IMR-90 (cell line): ENCODE measurements around the gene CRIM1. TPM values are rescaled to one million over a fixed set of nuclear protein-coding genes. Genes with fewer than 3 reads are reported as not detected.
A peak's percentile ranks its signal among the peaks of the same experiment; 100 is the strongest.

Experiments used
- ATAC-seq: fragments of 200-7000 bp; cut with Tn5 transposase; 2 replicates; pipeline ENCODE4 v1.9.1; 2020; ENCODE audit warnings: low read depth, mild to moderate bottlenecking, moderate library complexity
- BruUV-seq: library from RNA; stranded (reverse); fragments of 400-500 nt; replicated peaks from 2 replicates; lab custom pipeline; 2021; lab: Mats Ljungman, UMichigan
- CTCF ChIA-PET: fragments of 300-600 bp; formaldehyde crosslinking; extraction: SDS; loops from one replicate; lab custom pipeline; 2021; ENCODE audit warnings: antibody characterized with exemption; lab: Yijun Ruan, JAX
- POLR2A ChIA-PET: fragments of 300-600 bp; sonication (Branson Sonifier 250); formaldehyde crosslinking; loops from one replicate; lab custom pipeline; 2022; ENCODE audit warnings: antibody characterized with exemption; ENCODE audit not compliant: unreplicated experiment; lab: Charles Lee
- DNase-seq: peaks from one replicate; pipeline ENCODE4 v3.0.0; 2013
- H2AFZ ChIP-seq: replicated peaks from 2 replicates; pipeline ENCODE3; 2013; ENCODE audit warnings: low read length, mild to moderate bottlenecking; ENCODE audit not compliant: poor library complexity
- H2AK5ac ChIP-seq: 2 replicates; pipeline ENCODE4 v1.6.1; 2013; ENCODE audit warnings: low read depth, low read length, inconsistent platforms
- H2AK9ac ChIP-seq: replicated peaks from 2 replicates; pipeline ENCODE3; 2013; ENCODE audit warnings: mild to moderate bottlenecking, low read depth, low read length, moderate library complexity; ENCODE audit not compliant: poor library complexity
- H2BK120ac ChIP-seq: 2 replicates; pipeline ENCODE4 v1.6.1; 2013; ENCODE audit warnings: low read depth, low read length, inconsistent platforms
- H2BK15ac ChIP-seq: 3 replicates; pipeline ENCODE4 v1.6.1; 2013; ENCODE audit warnings: low read depth, low read length, inconsistent platforms
- H2BK20ac ChIP-seq: 2 replicates; pipeline ENCODE4 v1.6.1; 2013; ENCODE audit warnings: low read depth, mild to moderate bottlenecking, inconsistent platforms, low read length, moderate library complexity
- H2BK5ac ChIP-seq: 2 replicates; pipeline ENCODE4 v1.6.1; 2013; ENCODE audit warnings: mild to moderate bottlenecking, low read depth, low read length, inconsistent platforms; ENCODE audit not compliant: poor library complexity, severe bottlenecking
- H3K14ac ChIP-seq: replicated peaks from 2 replicates; pipeline ENCODE4 v1.6.1; 2013; ENCODE audit warnings: low read depth, low read length, inconsistent platforms
- H3K18ac ChIP-seq: 2 replicates; pipeline ENCODE4 v1.6.1; 2013; ENCODE audit warnings: low read depth, low read length, control low read depth
- H3K23ac ChIP-seq: 2 replicates; pipeline ENCODE4 v1.6.1; 2013; ENCODE audit warnings: low read depth, low read length, inconsistent platforms
- H3K27ac ChIP-seq: 2 replicates; pipeline ENCODE4 v1.5.1; 2013; ENCODE audit warnings: mild to moderate bottlenecking, control low read depth, low read length; ENCODE audit not compliant: insufficient read depth
- H3K27me3 ChIP-seq: 2 replicates; pipeline ENCODE4 v1.6.1; 2013; ENCODE audit warnings: low read length; ENCODE audit not compliant: control insufficient read depth, insufficient read depth
- H3K36me3 ChIP-seq: 2 replicates; pipeline ENCODE4 v1.6.1; 2013; ENCODE audit warnings: low read length, mixed read lengths; ENCODE audit not compliant: control insufficient read depth, insufficient read depth
- H3K4ac ChIP-seq: 2 replicates; pipeline ENCODE4 v1.6.1; 2013; ENCODE audit warnings: low read depth, low read length, inconsistent platforms
- H3K4me1 ChIP-seq: 2 replicates; pipeline ENCODE4 v1.6.1; 2013; ENCODE audit warnings: low read length, mixed read lengths; ENCODE audit not compliant: control insufficient read depth, insufficient read depth
- H3K4me2 ChIP-seq: 2 replicates; pipeline ENCODE4 v1.6.1; 2013; ENCODE audit warnings: low read depth, mild to moderate bottlenecking, control low read depth, low read length, moderate library complexity
- H3K4me3 ChIP-seq: 2 replicates; pipeline ENCODE4 v1.5.1; 2013; ENCODE audit warnings: low read depth, mild to moderate bottlenecking, control low read depth, low read length, moderate library complexity; ENCODE audit not compliant: insufficient read depth
- H3K56ac ChIP-seq: 2 replicates; pipeline ENCODE4 v1.6.1; 2013; ENCODE audit warnings: low read length, inconsistent platforms; ENCODE audit not compliant: insufficient read depth; ENCODE audit errors: extremely low read depth
- H3K79me1 ChIP-seq, 2 experiments: 2 replicates each; pipeline ENCODE4 v1.6.1; 2013; ENCODE audit warnings: low read length in 2 of 2, inconsistent platforms in 1 of 2, low read depth in 1 of 2
- H3K9ac ChIP-seq: 2 replicates; pipeline ENCODE4 v1.6.1; 2013; ENCODE audit warnings: low read depth, low read length, control low read depth
- H3K9me1 ChIP-seq: 2 replicates; pipeline ENCODE4 v1.6.1; 2013; ENCODE audit warnings: low read length, inconsistent platforms; ENCODE audit not compliant: insufficient read depth
- H3K9me3 ChIP-seq: 2 replicates; pipeline ENCODE4 v1.6.1; 2013; ENCODE audit warnings: low read length; ENCODE audit not compliant: control insufficient read depth, insufficient read depth
- H4K20me1 ChIP-seq: 2 replicates; pipeline ENCODE4 v1.6.1; 2013; ENCODE audit warnings: low read length, inconsistent platforms; ENCODE audit not compliant: insufficient read depth
- H4K5ac ChIP-seq: 2 replicates; pipeline ENCODE4 v1.6.1; 2013; ENCODE audit warnings: mild to moderate bottlenecking, low read depth, low read length, control low read depth
- H4K8ac ChIP-seq, 2 experiments: 2 replicates each; pipeline ENCODE4 v1.6.1; 2013; ENCODE audit warnings: low read depth in 2 of 2, low read length in 2 of 2, control low read depth in 1 of 2, inconsistent platforms in 1 of 2
- H4K91ac ChIP-seq: 2 replicates; pipeline ENCODE4 v1.6.1; 2013; ENCODE audit warnings: low read depth, low read length, inconsistent platforms; ENCODE audit not compliant: insufficient read depth
- BHLHE40 ChIP-seq: fragments of 150-350 bp; IDR thresholded peaks from 2 replicates; pipeline ENCODE4 v1.6.1; 2016; ENCODE audit warnings: mild to moderate bottlenecking, low read depth, low read length
- CEBPB ChIP-seq: IDR thresholded peaks from 2 replicates; pipeline ENCODE4 v1.6.1; 2012; ENCODE audit warnings: low read depth, low read length, improper control_type of control experiment
- CHD1 ChIP-seq: IDR thresholded peaks from 2 replicates; pipeline ENCODE4 v1.6.1; 2012; ENCODE audit warnings: low read depth, low read length, improper control_type of control experiment
- MAFK ChIP-seq: IDR thresholded peaks from 2 replicates; pipeline ENCODE4 v1.6.1; 2012; ENCODE audit warnings: low read depth, low read length, improper control_type of control experiment
- MXI1 ChIP-seq: IDR thresholded peaks from 2 replicates; pipeline ENCODE4 v1.6.1; 2012; ENCODE audit warnings: low read depth, mild to moderate bottlenecking, low read length, moderate library complexity, borderline replicate concordance
- NFE2L2 ChIP-seq: fragments of 150-350 bp; IDR thresholded peaks from 2 replicates; pipeline ENCODE4 v1.6.1; 2016; ENCODE audit warnings: low read depth, mild to moderate bottlenecking, low read length
- POLR2A ChIP-seq: IDR thresholded peaks from 2 replicates; pipeline ENCODE4 v1.6.1; 2012; ENCODE audit warnings: mild to moderate bottlenecking, low read depth, low read length
- SMC3 ChIP-seq: fragments of 150-350 bp; IDR thresholded peaks from 2 replicates; pipeline ENCODE4 v1.6.1; 2016; ENCODE audit warnings: low read depth, mild to moderate bottlenecking, antibody characterized with exemption, low read length, moderate library complexity
- WGBS, 2 experiments: methylation state at CpG; one replicate each; pipeline versions ENCODE4 v1.1.5 to v1.1.7; 2013; ENCODE audit warnings: missing lambda C conversion rate in 2 of 2; ENCODE audit not compliant: insufficient read length in 1 of 2; ENCODE audit errors: extremely low coverage in 2 of 2; 5-methylcytosine and 5-hydroxymethylcytosine counted together
- dilution Hi-C: fragments of 300-500 bp; cut with HindIII; formaldehyde crosslinking; loops from one replicate; pipeline ENCODE4 v1.14.3; 2018; ENCODE audit warnings: low sequenced_read_pairs; ENCODE audit not compliant: unreplicated experiment
- in situ Hi-C: fragments of 300-500 bp; cut with MboI; formaldehyde crosslinking; loops from 3 replicates; pipeline ENCODE4 v1.14.3; 2019; ENCODE audit warnings: low sequenced_read_pairs, inconsistent platforms, mixed read lengths
- intact Hi-C: fragments of 100-400 bp; cut with micrococcal nuclease; formaldehyde crosslinking; loops from 2 replicates; pipeline ENCODE4 v1.10.0; 2022
- polyA plus RNA-seq, 3 experiments: library from polyadenylated mRNA; depleted of rRNA; stranded (reverse); fragments of >200 nt; gene quantifications; 2 replicates each; pipeline ENCODE4 v1.2.3, GENCODE V29; 2012; ENCODE audit warnings: low replicate concordance in 1 of 3
- total RNA-seq: library from RNA; depleted of rRNA; stranded (reverse); fragments of >200 nt; gene quantifications from 2 replicates; pipeline ENCODE4 v1.2.3, GENCODE V29; 2012
- TF ChIP-seq, protein P1 (sequence below): fragments of 150-350 bp; IDR thresholded peaks from 2 replicates; pipeline ENCODE4 v1.6.1; 2016; ENCODE audit warnings: low read depth, mild to moderate bottlenecking, low read length, moderate library complexity, borderline replicate concordance

Gene CRIM1
- total and polyA plus RNA-seq, 2 of the 4 experiments (the other 2 are of a cell fraction) = 285 to 490 TPM

DNA sequence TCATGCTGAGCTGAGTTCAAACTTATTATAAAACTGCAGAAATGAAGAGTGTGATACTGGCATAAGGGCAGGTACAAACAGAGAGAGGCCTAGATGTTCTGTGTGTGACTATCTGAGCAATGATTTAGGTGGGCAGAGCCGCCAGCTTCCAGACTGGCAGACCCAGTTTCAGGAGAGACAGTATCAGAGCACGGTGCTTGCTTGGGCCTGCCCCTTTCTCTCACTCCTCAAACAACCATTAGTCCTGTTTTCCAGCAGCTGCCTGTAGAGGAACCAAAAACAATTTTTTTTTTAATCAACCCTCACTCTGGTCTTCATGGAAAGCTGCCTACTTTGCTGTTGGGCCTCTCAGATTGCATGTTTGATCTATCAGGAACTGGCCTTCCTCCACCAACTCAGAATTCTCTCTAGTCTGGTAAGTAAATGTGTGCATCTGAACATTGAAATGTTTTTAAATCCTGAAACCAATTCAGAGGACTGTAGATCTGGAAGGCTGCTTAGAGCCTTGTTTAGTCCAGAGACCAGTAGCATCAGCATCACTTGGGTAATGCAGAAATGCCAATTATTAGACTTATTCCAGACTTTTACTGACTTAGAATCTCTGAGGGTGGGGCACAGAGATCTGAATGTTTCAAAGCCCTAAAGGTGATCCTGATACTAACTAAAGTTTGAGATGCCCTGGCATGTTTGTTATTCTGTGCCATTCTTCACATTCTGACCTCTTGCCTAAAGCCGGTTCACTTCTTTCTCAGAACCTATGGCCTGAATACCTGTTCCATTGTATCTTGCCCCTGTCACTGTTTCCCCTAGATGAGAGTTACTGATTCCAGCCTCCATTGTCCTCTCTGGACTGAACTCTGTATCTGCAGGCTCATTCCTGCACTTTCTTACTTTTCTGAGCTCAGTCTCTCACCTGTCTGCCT, 24.8 kb upstream of the CRIM1 start (continued):
- TF ChIP-seq SMC3 (no peak), MAFK (no peak), CHD1 (no peak)

DNA sequence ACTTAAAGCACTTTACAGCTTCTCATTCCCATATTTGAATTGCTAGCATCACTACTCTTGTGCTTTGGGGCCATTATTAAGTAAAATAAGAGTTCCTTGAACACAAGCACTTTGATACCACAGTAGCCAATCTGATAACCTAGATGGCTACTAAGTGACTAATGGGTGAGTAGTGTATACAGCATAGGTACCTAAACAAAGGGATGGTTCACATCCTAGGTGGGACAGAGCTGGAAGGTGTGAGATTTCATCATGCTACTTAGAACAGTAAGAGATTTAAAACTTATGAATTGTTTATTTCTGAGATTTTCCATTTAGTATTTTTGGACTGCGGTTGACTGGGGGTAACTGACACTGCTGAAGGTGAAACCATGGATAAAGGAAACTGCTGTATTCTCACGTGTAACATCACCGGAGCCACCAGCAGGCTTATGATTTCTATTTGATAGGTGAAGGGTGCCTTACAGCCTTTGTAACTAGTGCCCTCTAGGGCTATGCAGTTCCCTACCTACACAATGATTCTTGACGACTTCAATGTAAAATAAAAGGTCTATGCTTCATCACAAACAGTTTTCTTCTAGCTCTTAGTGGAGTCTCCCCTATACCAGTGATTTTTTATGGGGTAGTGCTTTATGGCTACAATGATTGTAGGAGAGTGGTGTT, 22.1 kb upstream of the CRIM1 start:
- no peak for TF ChIP-seq CEBPB
- TF ChIP-seq, protein P1, sequence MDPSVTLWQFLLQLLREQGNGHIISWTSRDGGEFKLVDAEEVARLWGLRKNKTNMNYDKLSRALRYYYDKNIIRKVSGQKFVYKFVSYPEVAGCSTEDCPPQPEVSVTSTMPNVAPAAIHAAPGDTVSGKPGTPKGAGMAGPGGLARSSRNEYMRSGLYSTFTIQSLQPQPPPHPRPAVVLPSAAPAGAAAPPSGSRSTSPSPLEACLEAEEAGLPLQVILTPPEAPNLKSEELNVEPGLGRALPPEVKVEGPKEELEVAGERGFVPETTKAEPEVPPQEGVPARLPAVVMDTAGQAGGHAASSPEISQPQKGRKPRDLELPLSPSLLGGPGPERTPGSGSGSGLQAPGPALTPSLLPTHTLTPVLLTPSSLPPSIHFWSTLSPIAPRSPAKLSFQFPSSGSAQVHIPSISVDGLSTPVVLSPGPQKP = no peak
- TF ChIP-seq NFE2L2 = no peak
- no peak for TF ChIP-seq BHLHE40
- no peak for TF ChIP-seq MAFK
- no peak for TF ChIP-seq POLR2A
- no peak for TF ChIP-seq CHD1
- TF ChIP-seq MXI1 = no peak
- H4K8ac ChIP-seq = no peak overlapping the region
- BruUV-seq = no TSS peak
- no peak overlapping the region for H3K9ac ChIP-seq
- peak overlapping the region; percentile 16; the same call in 1 of the 2 replicates for H2BK120ac ChIP-seq
- H3K4me3 ChIP-seq = no peak overlapping the region
- no peak for ATAC-seq
- no peaks in the 10 kb centered on the region for H3K27me3 ChIP-seq
- DNase-seq = no peak
- no peak overlapping the region for H3K27ac ChIP-seq
- H3K79me1 ChIP-seq = peaks cover 0 to 7% of the 10 kb centered on the region in 2 experiments; a peak in 2 of 4 replicates
- H3K36me3 ChIP-seq = no peaks in the 10 kb centered on the region
- no CpG with 5 or more reads among the region's 4 CpGs for WGBS, 2 experiments
- no peak overlapping the region for H3K56ac ChIP-seq
- H2BK5ac ChIP-seq = no peak overlapping the region
- no peaks in the 10 kb centered on the region for H3K9me3 ChIP-seq
- H2AK9ac ChIP-seq = no peak overlapping the region
- peak overlapping the region; percentile 15; the same call in 1 of the 2 replicates for H3K4ac ChIP-seq
- ChIA-PET POLR2A (no interaction called here), CTCF (interaction anchor here (1.1 kb wide), 1 partner anchor 19 kb away, joined by 3 read pairs; no protein-coding TSS in a partner anchor)
- in situ Hi-C loops (no loop called here), dilution Hi-C loops (no loop called here), intact Hi-C loops (no loop called here)
- peak overlapping the region; percentile 12; the same call in 1 of the 2 replicates for H4K5ac ChIP-seq
- H3K23ac ChIP-seq = no peak overlapping the region
- H3K4me1 ChIP-seq = peaks cover 17% of the 10 kb centered on the region
- no peak overlapping the region for H3K4me2 ChIP-seq
- peak overlapping the region; percentile 39 for H2BK20ac ChIP-seq
- peaks cover 10% of the 10 kb centered on the region for H3K9me1 ChIP-seq
- 0 out of 2 replicates have a peak overlapping the region, but pooled peaks have one; percentile 51 for H4K91ac ChIP-seq
- no peak overlapping the region for H2AFZ ChIP-seq
- H4K20me1 ChIP-seq = no peaks in the 10 kb centered on the region
- H2BK15ac ChIP-seq = peak overlapping the region; percentile 68; the same call in 2 of the 3 replicates
- H2AK5ac ChIP-seq = no peak overlapping the region
- no peak overlapping the region for H3K18ac ChIP-seq
- H3K14ac ChIP-seq = 0 out of 2 replicates have a peak overlapping the region, but pooled peaks have one; percentile 34
